ENCODE measurements around the gene ELP2. TPM values are rescaled to one million over a fixed set of nuclear protein-coding genes. Genes with fewer than 3 reads are reported as not detected.

The ELP2 gene
- total and polyA plus RNA-seq, 2 donors = 62.5 to 108 TPM

DNA sequence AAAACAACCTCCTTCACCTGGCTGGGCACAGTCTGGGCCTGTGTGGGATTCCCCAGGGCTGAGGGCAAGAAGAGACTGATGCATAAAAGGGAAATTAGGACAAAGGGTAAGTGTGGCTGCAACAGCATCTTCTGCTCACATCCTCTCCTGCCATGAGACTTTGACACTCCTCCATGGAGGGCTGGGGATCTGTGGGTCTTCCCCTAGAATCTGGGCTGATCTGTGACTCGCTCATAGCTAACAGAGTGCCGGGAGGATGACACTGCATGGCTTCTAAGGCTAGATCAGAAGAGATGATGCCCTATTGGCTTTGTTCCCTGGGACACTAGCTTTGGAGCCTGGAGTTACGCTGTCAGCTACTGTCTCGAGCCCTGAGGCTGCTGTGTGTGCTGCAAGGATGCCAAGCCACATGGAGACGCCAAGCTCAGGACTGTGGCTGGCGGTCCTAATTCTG lies 81.9 kb downstream of the ELP2 start:
- WGBS = 85% methylated on average over 6 of the region's 6 CpGs
- Histone ChIP-seq H3K4me3 (ENCODE audit: low read length in 2 of 2) (no peak overlapping the region), H3K9me3 (ENCODE audit: control insufficient read depth in 2 of 2, insufficient read depth in 1 of 2, low read length in 1 of 2) (no peaks in the 10 kb centered on the region), H3K36me3 (ENCODE audit: control insufficient read depth in 2 of 2, insufficient read depth in 2 of 2, low read length in 1 of 2) (no peaks in the 10 kb centered on the region), H3K4me1 (ENCODE audit: control insufficient read depth in 2 of 2, insufficient read depth in 2 of 2, low read length in 2 of 2) (no peaks in the 10 kb centered on the region), H3K27ac (ENCODE audit: low read depth in 1 of 2, low read length in 1 of 2) (no peak overlapping the region), H3K27me3 (ENCODE audit: control insufficient read depth in 2 of 2, insufficient read depth in 1 of 2, low read length in 1 of 2) (no peaks in the 10 kb centered on the region)
- no peak for DNase-seq (ENCODE audit: low read depth in 6 of 9, low spot score in 9 of 9)

- 90% methylated on average over 13 of the region's 13 CpGs for WGBS
- Histone ChIP-seq H3K27me3 (ENCODE audit: control insufficient read depth in 2 of 2, insufficient read depth in 1 of 2, low read length in 1 of 2) (no peaks in the 10 kb centered on the region), H3K4me3 (ENCODE audit: low read length in 2 of 2) (no peak overlapping the region), H3K4me1 (ENCODE audit: control insufficient read depth in 2 of 2, insufficient read depth in 2 of 2, low read length in 2 of 2) (no peaks in the 10 kb centered on the region), H3K36me3 (ENCODE audit: control insufficient read depth in 2 of 2, insufficient read depth in 2 of 2, low read length in 1 of 2) (no peaks in the 10 kb centered on the region), H3K9me3 (ENCODE audit: control insufficient read depth in 2 of 2, insufficient read depth in 1 of 2, low read length in 1 of 2) (no peaks in the 10 kb centered on the region), H3K27ac (ENCODE audit: low read depth in 1 of 2, low read length in 1 of 2) (no peak overlapping the region)
- no peak for DNase-seq (ENCODE audit: low read depth in 6 of 9, low spot score in 9 of 9)
Measured at GRCh38 chr18:36212301-36213171, 82.8 kb downstream of the ELP2 start.

DNA sequence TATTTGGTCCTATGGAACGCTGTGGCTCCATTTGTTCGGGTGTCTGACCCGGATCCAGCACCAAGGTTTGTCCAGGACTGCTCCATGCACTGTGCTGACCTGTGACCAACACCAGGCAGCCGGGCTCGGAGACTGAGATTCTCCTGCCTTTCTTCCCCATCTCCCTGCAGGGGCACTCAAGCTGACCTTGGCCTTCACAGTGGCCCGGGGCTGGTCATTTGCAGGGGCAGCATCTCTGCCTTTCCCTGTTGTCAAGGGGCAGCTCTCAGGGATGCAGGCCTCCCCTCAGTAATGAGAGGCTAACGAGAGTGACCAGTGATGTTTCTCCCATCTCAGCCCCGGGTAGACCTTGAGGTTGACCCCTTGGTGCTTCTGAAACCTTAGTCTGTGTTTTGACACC lies 85.1 kb downstream of the ELP2 start:
- Histone ChIP-seq H3K4me3 (ENCODE audit: low read length in 2 of 2) (no peak overlapping the region), H3K4me1 (ENCODE audit: control insufficient read depth in 2 of 2, insufficient read depth in 2 of 2, low read length in 2 of 2) (no peaks in the 10 kb centered on the region), H3K9me3 (ENCODE audit: control insufficient read depth in 2 of 2, insufficient read depth in 1 of 2, low read length in 1 of 2) (no peaks in the 10 kb centered on the region), H3K27me3 (ENCODE audit: control insufficient read depth in 2 of 2, insufficient read depth in 1 of 2, low read length in 1 of 2) (no peaks in the 10 kb centered on the region), H3K27ac (ENCODE audit: low read depth in 1 of 2, low read length in 1 of 2) (no peak overlapping the region), H3K36me3 (ENCODE audit: control insufficient read depth in 2 of 2, insufficient read depth in 2 of 2, low read length in 1 of 2) (no peaks in the 10 kb centered on the region)
- DNase-seq (ENCODE audit: low read depth in 6 of 9, low spot score in 9 of 9) = no peak
- WGBS = 95% methylated on average over 8 of the region's 8 CpGs

DNA sequence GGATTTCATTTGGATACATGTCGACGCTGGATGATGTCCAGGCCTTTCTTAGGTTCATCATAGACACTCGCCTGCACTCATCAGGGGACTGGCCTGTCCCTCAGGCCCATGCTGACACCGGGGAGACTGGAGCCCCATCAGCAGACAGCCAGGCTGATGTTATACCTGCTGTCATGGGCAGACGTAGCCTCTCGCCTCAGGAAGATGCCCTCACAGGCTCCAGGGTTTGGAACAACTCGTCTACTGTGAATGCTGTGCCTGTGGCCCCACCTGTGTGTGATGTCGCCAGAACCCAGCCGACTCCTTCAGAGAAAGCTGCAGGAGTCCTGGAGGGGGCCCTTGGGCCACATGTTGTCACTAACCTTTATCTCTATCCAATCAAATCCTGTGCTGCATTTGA lies 85.9 kb downstream of the ELP2 start:
- H3K36me3 ChIP-seq (ENCODE audit: control insufficient read depth in 2 of 2, insufficient read depth in 2 of 2, low read length in 1 of 2) = no peaks in the 10 kb centered on the region
- no peaks in the 10 kb centered on the region for H3K27me3 ChIP-seq (ENCODE audit: control insufficient read depth in 2 of 2, insufficient read depth in 1 of 2, low read length in 1 of 2)
- H3K9me3 ChIP-seq (ENCODE audit: control insufficient read depth in 2 of 2, insufficient read depth in 1 of 2, low read length in 1 of 2) = no peaks in the 10 kb centered on the region
- H3K27ac ChIP-seq (ENCODE audit: low read depth in 1 of 2, low read length in 1 of 2) = no peak overlapping the region
- no peak overlapping the region for H3K4me3 ChIP-seq (ENCODE audit: low read length in 2 of 2)
- WGBS = 95% methylated on average over 9 of the region's 9 CpGs
- no peak for DNase-seq (ENCODE audit: low read depth in 6 of 9, low spot score in 9 of 9)
- no peaks in the 10 kb centered on the region for H3K4me1 ChIP-seq (ENCODE audit: control insufficient read depth in 2 of 2, insufficient read depth in 2 of 2, low read length in 2 of 2)

DNA sequence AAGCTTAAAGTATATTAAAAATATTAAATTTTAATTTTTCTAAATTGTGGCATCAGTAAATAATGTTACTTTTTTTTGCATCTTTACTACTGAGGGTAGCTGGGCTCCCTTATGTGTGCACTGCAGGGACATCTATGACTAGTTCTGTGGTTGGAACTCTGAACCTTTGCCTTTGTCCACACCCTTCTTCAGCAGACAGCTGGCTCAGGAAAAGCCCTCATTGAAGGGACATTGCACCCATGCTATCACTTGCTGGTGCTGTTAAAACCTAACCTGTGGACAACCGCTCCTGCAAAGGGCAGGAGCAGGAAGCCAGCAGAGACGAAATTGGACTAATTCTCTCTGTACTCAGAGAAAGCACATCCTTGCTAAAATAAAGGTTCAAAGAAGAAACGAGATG lies 87.6 kb downstream of the ELP2 start:
- 93% methylated on average over 3 of the region's 3 CpGs for WGBS
- H3K27ac ChIP-seq (ENCODE audit: low read depth in 1 of 2, low read length in 1 of 2) = no peak overlapping the region
- H3K4me1 ChIP-seq (ENCODE audit: control insufficient read depth in 2 of 2, insufficient read depth in 2 of 2, low read length in 2 of 2) = no peaks in the 10 kb centered on the region
- H3K9me3 ChIP-seq (ENCODE audit: control insufficient read depth in 2 of 2, insufficient read depth in 1 of 2, low read length in 1 of 2) = no peaks in the 10 kb centered on the region
- no peaks in the 10 kb centered on the region for H3K27me3 ChIP-seq (ENCODE audit: control insufficient read depth in 2 of 2, insufficient read depth in 1 of 2, low read length in 1 of 2)
- DNase-seq (ENCODE audit: low read depth in 6 of 9, low spot score in 9 of 9) = no peak
- no peaks in the 10 kb centered on the region for H3K36me3 ChIP-seq (ENCODE audit: control insufficient read depth in 2 of 2, insufficient read depth in 2 of 2, low read length in 1 of 2)
- H3K4me3 ChIP-seq (ENCODE audit: low read length in 2 of 2) = no peak overlapping the region

GRCh38 chr18:36229188-36229587 lies 99.5 kb downstream of the ELP2 start:
- no peaks in the 10 kb centered on the region for H3K27me3 ChIP-seq (ENCODE audit: control insufficient read depth in 2 of 2, insufficient read depth in 1 of 2, low read length in 1 of 2)
- H3K27ac ChIP-seq (ENCODE audit: low read depth in 1 of 2, low read length in 1 of 2) = no peak overlapping the region
- no peak overlapping the region for H3K4me3 ChIP-seq (ENCODE audit: low read length in 2 of 2)
- H3K4me1 ChIP-seq (ENCODE audit: control insufficient read depth in 2 of 2, insufficient read depth in 2 of 2, low read length in 2 of 2) = no peaks in the 10 kb centered on the region
- DNase-seq (ENCODE audit: low read depth in 6 of 9, low spot score in 9 of 9) = no peak
- H3K9me3 ChIP-seq (ENCODE audit: control insufficient read depth in 2 of 2, insufficient read depth in 1 of 2, low read length in 1 of 2) = no peaks in the 10 kb centered on the region
- H3K36me3 ChIP-seq (ENCODE audit: control insufficient read depth in 2 of 2, insufficient read depth in 2 of 2, low read length in 1 of 2) = no peaks in the 10 kb centered on the region
- WGBS = 83% methylated on average over 1 of the region's 1 CpG

Other genes with a start within 250 kb of the ELP2 start
- 34.1 TPM for gene RPRD1A, start 62.3 kb upstream of the ELP2 start, total RNA-seq
- 26.6 TPM for gene RPRD1A, start 62.3 kb upstream of the ELP2 start, polyA plus RNA-seq
- 20.5 TPM for gene SLC39A6, start 559 bp upstream of the ELP2 start, total RNA-seq
- 12.8 TPM for gene SLC39A6, start 559 bp upstream of the ELP2 start, polyA plus RNA-seq
- 0.19 TPM for gene MOCOS, start 57.6 kb downstream of the ELP2 start, total RNA-seq
- gene MOCOS, start 57.6 kb downstream of the ELP2 start, polyA plus RNA-seq = 2.5 TPM
- gene FHOD3, start 167.8 kb downstream of the ELP2 start, total RNA-seq = 0.90 TPM
- gene FHOD3, start 167.8 kb downstream of the ELP2 start, polyA plus RNA-seq = 4.1 TPM

All from thymus (tissue), 11 donors.